Measurements from ENCODE around the gene TXNIP.
"Not testable (repeated sequence)": the region's sequence is repeated elsewhere in the genome, so short reads cannot be mapped to it uniquely, and the experiment has no call there.

TXNIP gene
- 776 to 3,616 reads per million in 2 donors for total RNA-seq

GRCh38 chr1:145996433-145997015 is at the start of gene TXNIP:
Gene TXNIP (minus strand): TSS chr1:145996579. CDS start chr1:145996266, 313 bp downstream.
- peak; percentile 76 to 99 (median 87) for DNase-seq

DNA sequence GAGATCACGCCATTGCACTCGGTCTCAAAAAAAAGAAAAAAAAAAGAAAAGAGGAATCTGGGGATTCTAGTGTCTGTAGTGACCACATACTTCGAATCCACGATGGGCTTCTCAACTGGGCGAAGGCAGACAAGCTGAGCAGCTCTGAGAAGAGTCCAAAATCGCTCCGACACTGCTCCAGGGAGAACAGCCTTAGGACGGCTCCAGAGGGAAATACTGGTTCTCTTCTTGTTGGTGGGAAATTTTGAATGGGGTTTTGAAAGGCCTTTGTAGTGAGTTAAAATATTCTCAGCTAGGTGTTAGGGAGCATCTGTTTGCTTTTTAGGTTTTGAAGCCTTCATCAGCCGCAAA is 43.4 kb upstream of the TXNIP start:
- DNase-seq, result no peak

DNA sequence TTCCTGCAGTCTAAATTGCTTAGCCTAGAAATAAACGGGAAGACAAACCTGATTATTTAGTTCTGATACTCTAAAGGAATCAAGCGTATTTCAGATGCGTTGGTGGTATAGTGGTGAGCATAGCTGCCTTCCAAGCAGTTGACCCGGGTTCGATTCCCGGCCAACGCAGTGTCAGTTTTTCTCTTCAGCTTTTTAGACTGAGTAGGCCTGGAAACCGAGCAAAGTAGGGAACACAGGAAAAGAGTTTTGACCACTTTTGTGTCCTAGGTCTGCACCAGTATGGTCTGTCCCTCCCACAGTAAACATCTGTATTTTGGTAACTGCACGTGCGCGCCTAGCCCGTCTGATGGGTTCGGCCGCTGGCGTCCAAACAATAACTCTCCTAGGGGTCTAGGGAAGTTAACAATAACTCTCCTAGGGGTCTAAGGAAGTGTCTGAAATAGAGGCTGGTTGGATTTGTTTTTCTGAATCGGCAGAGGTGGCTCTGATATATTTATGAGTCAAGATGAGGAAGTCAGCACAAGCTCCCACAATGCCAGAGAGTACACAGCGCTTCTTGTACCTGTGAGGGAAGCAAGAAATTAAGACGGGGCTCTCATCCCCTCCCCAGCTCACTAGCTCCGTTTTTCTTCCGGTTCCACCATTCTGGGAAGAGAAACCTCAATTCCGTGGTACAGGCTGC is 40.7 kb upstream of the TXNIP start:
- peak in 4 of 5 experiments; percentile 60 to 74 (median 70) for DNase-seq

- no peak for DNase-seq
Measured at GRCh38 chr1:146036241-146036964, 40.0 kb upstream of the TXNIP start.

DNA sequence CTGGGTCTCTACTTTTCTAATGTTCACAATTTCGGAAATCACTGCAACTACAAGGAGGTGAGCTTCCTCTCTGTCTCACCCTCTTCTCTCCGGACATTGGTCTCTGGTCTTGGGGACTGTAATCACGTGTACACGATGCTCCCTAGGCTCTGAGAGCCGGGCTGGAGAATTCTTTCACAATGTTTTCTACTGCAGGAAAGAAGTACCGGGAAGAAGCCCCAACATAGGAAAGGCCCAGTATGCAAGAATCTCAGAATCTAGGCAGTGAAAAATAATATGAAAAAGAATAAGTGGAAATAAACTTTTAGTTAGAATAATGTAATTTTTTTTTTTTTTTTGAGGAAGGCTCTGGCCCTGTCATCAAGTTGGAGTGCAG is 38.7 kb upstream of the TXNIP start:
- DNase-seq, result no peak

DNA sequence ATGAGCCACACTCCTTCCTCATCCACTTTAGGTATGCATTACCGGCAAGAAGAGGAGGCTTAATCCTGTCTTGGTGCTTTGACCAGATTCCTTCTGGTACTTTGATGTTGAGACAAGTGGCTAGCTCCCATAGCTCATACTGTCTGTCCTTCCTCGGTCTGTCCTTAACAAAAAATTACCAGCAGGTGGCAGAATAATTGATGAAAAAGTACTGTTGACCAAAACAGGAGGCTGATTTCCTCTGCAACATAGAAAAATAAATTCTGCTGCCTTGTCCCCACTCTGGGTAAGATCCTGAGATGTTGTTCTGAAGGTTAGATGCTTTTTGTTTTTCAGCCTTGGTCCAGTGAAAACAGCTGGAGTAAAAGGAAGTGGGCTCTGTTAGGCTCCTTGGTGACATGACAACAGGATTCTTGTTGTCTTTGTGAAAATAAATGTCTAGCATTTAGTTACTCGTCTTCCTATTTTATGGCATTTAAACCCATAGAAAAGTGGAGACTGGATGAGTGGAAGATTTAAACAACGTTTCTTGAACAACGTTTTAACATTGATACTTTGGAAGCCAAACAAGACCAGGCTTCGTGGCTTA is 36.3 kb upstream of the TXNIP start:
- DNase-seq, result peak in 1 of 5 experiments; percentile 57

DNA sequence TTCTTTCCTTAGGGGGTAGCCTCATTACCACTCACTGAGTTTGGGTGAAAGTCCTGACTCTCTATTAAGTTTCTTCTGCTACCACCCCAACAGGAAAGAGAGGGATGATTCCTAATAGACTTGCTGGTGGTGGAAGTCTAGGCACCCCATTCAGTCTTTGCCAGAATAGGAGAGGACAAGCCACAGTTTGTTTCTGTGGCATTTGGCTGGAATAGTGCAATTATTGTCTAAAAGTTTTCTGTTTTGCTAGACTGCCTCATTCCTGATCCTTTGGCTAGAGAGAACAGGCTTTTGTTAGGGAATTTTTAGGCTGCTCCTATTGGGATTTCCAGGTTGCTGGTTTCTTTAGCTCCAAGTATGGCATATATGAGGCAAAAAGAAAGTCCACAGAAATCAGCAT is 35.1 kb upstream of the TXNIP start:
- DNase-seq, result no peak

GRCh38 chr1:146029117-146029516 is 32.7 kb upstream of the TXNIP start:
- no peak for DNase-seq

GRCh38 chr1:146026650-146027049 is 30.3 kb upstream of the TXNIP start:
- not testable (repeated sequence) for DNase-seq

GRCh38 chr1:146025787-146026495 is 29.6 kb upstream of the TXNIP start:
- DNase-seq, result not testable (repeated sequence)

DNA sequence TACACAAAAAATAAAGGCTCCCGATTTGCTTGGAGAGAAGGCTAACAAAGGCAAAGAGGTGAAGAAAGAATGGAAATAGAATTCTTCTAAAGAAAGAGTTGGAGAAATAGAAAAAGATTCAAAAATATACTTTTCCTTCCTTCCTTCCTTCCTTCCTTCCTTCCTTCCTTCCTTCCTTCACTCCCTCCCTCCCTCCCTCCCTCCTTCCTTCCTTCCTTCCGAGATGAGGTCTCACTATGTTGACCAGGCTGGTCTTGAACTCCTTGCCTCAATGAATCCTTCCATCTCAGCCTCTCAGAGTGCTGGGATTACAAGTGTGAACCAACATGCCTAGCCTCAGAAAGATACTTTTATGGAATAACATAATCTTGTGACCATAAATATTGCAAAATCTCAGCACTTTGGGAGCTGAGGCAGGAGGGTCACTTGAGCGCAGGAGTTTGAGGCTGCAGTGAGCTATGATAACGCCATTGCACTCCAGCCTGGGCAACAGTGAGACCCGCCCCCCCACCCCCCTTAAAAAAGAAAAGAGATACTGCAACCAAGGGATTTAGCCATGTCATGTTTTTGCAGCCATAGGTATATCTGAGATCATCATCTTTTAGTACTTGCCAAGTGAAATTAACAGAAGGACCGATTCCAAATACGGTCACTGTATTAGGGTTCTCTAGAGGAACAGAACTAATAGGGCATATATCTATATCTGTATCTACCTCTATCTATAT is 26.2 kb upstream of the TXNIP start:
- DNase-seq, result no peak

DNA sequence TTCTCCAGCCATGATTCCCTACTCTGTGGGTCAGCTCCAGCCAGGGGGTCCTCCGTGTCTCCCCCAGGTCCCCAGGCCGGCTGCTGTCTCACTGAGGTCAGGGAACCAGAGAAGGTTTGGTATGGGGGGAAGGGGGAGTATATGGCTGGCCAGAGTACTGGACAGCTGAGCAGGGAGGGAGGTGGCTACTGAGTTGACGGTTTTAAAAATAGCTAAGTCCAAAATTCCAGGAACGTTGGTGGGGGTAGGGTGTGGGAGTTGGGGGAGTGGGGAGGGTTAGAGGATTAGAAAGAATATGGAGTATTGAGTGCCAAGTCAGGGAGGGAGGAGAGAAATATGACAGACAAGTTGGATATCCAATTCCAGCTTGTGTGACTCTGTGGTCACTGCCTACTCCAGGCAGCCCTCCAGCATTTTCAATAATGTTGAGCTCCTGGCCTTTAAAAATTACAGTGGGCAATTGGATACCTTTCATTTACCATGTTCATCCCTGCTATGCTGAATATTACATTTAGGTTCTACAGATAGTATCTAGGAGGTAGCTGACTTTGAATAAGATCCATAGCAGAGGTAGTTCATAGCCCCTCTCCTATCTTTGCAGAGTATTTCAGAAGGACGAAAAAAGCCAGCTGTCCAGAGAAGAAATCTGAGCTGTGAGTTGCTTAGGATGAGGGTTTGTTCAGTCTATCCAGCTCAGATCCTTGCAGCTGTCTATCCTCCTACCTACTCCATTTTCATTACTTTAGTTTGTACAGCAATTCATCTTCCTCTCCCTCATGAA is 25.4 kb upstream of the TXNIP start, which contains the start of gene HJV:
Gene HJV (minus strand): TSS at position 114 of the 781 bp plus-strand sequence. CDS start 1,504 bp downstream, outside the sequence.
- DNase-seq, result no peak

DNA sequence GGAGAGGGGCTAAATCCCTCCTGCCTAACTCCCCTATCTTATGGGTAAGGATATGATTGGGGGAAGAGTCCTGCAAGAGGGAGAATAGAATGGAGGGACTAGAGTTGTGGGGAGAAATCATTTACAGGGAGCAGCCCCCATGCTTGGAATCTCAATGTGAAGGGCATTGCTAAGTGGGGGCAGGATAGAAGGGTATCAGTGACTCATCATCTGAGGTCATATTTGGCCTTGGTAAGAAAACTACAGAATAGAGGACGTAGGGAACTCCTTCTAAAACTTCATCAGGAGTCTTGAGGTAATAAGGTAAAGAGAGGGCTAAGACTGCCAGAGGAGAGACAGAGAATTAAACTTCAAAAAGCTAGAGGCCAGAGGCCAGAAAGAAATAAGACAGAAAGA is 24.7 kb upstream of the TXNIP start:
- no peak for DNase-seq

DNA sequence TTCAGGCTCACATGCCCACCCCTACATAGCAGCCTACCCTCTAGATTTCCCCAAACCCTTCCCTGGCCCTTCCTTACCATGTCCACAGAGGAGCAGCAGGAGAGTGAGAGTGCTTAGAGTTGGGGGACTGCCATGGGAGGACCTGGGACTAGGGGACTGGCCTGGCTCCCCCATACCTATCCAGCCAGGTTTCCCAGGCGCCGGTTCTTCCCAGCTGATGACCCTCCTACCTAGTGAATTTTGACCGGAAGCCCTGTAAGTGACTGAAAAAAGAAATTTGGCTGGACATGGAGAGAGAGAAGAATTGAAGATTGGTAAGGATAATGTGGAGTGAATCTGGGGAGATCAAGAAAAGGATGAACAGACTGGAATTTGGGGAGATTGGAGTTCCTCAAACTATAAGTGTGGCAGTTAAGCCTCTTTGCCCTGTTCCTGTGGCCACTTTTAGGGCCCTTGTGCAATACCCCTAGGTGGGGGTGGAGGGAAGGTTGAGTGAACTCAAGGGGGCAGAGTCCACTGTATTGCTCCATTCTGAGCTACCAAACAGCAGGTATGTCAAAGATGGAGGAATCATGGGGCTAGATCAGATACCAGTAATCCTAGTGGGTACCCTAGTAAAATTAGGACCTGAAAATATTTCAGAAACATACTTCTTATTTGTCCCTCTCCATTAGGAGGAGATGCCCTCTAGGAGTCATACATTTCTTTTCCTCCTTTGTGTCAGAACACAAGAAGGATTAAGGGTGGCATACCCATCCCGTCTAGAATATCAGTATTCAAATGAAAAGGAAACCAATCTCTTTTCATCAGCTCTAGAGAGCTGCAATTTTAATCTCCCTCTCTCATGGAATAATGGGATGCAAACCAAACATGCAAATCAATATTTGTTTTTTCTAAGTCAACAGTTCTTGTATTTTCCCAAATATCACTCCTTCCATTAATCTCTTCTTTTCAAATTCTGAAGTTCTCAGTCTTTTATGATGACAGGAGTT is 24.0 kb upstream of the TXNIP start:
- DNase-seq, result no peak

DNA sequence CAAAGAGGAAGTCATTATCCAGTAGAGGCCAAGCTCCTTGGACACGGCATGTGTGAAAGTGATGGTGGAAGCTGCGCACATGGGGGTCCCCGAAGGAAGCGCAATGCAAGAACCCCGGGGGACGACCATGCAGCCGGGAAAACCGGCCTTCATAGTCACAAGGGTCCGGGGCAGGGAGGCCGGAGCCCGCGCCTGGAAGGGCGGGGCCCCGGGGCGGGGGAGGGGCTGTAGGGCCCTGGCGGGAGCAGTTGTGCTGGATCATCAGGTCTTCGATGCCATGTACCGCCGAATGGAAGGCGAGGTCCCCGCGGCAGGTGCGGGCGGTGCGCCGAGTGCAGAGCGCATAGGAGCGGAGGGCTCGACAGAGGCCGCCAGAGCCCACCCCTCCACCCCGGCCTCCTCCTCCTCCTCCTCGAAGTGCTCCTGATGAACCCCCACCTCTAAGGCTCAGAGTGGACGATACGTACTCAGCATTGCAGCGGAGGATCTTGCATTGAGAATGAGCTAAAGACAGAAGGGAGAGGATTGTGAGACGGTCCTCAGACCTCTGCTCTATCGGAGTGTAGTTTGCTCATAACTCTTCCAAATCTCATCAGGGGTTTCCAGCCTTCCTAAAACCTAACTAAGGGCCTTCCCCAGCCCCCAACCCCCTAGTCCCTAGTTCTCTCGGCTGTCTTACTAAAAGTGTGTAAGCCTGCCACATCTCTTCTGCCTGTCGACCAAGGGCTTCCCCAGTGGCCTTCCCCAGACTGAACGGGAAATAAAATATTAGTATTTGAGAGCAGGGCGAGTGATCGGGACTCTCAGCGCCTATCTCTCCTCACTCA is 23.1 kb upstream of the TXNIP start:
- no peak for DNase-seq

DNA sequence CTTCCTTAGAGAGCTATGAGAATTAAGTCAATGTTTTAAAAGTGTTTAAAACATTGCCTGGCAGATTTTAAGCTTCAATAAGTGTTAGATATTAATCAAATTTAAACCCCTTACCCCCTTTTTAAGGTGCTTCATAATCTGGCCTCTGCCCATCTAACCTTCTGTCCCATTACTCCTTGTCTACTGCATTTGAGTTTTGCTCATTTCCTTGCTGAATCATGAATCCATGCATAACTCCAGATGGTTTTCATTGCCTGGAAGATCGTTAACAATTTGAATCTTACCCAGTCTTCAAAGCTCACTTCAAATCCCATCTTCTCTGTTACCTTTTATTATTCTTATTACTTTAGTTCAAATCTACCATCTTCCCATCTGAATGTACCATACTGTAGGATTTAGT is 20.5 kb upstream of the TXNIP start:
- DNase-seq, result no peak

GRCh38 chr1:146013559-146013922 is 17.2 kb upstream of the TXNIP start:
- no peak for DNase-seq

GRCh38 chr1:146012703-146013558 is 16.6 kb upstream of the TXNIP start:
- DNase-seq, result peak in 3 of 5 experiments; percentile 29 to 68 (median 53)

All from T-helper 2 cell (primary cell).